Measurements from ENCODE around the gene CAV3.

GRCh38 chr3:8743021-8743601, 9.5 kb downstream of the CAV3 start:
- TF ChIP-seq, protein P1, sequence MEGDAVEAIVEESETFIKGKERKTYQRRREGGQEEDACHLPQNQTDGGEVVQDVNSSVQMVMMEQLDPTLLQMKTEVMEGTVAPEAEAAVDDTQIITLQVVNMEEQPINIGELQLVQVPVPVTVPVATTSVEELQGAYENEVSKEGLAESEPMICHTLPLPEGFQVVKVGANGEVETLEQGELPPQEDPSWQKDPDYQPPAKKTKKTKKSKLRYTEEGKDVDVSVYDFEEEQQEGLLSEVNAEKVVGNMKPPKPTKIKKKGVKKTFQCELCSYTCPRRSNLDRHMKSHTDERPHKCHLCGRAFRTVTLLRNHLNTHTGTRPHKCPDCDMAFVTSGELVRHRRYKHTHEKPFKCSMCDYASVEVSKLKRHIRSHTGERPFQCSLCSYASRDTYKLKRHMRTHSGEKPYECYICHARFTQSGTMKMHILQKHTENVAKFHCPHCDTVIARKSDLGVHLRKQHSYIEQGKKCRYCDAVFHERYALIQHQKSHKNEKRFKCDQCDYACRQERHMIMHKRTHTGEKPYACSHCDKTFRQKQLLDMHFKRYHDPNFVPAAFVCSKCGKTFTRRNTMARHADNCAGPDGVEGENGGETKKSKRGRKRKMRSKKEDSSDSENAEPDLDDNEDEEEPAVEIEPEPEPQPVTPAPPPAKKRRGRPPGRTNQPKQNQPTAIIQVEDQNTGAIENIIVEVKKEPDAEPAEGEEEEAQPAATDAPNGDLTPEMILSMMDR (conservative IDR thresholded peaks at IDR 0.05; ENCODE audit: low read depth, low read length): no peak
- TF ChIP-seq EZH2 (IDR thresholded peaks at IDR 0.05; ENCODE audit: low read length, unreplicated experiment): no peak
- no peak for TF ChIP-seq EZH2phosphoT487 (IDR thresholded peaks at IDR 0.05; ENCODE audit: borderline replicate concordance, low read length)
